ENCODE results near the gene CCNI2.

Gene CCNI2

DNA sequence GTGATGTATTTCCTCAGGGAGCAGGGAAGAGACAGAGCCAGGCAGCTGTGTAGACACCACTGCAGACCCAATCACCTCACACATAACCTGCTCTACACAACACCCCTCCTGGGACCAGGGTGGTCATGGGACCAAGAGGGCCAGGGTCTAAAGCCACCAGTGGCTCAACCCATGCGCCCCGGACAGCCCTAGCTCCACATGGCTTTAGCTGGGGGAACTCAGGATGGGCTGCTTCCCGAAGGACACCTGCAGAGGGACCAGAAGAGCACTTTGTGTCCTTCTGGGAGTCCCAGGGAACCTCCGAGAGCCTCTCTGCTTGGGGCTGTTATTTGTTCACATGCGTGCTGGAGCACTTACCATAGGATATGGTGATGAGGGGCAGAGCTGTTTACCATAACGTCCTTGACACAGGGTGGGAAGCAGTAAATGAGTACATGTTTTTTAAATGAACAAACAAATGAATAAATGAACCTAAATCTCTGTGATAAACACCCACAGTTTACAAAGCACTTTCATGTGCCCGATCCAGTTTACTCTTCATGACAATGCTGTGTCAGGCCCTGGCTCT is 17.5 kb downstream of the CCNI2 start:
- DNase-seq: no peak

DNA sequence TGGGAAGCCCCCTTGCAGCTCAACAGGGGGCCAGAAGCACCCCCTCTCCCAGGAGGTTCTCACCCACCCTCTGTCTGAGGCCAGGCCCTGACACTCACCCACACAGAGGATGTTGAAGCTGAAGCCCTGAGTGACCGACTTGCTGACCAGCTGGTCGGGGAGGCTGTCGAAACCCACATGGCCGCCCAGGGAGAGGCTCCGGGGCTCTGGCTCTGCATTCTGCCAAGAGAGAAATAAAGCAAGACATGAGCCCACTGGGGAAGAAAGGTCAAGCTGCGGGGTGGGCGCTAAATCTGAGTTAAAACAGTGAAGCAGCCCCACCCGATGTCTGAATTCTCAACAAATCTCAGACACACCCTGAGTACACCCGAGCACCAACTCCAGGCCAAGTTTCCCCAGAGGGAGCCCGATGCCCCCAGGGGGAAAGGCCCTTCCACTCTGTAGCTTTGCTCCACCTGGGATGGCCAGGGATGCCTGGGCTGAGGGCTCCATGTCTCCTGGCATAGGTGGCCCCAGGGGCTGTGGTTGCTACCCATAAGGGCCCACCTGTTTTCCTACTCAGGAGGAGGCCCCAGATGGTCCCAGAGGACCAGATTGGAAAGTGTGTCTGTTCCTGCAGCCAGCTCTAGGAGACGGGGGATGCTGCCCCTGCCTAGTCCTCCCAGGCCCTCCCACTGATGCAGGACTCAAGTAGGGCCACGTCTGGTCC is 18.2 kb downstream of the CCNI2 start:
- no peak for DNase-seq

DNA sequence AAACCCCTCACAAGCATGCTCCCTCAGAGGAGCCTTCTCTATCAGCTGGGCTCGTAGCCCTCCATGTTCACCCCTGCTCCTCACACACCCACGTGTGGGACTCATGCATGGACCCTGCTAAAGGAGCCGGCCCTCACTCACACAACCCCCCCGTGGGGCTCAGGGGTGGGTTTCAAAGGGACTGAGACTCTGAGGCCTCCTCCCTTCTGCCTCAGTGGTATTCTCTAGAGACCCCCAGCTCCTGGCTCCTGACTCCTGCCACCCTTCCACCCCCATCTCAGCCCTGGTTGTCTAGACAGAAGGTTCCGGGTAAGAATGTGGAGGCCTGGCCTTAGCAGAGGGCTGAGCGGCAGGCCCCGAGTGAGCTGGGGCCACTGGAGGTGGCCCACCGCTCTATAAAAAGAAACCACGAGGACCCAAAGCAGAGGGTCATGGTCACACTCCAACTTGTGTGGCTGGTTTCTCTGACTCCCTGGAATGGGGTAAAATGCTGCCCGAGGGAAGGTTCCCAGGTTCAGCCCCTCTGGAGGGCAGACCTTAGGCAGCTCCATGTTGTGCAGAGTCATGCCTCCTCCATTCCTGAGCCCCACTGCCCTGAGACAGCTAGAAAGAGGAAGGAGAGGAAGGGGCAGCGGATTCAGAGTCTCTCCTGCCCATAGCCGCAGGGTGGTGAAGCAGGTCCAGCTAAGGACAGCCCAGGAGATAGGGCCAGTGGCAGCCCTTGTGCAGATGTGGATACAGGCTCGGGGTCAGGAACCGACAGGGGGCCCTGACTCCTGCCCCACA is 19.0 kb downstream of the CCNI2 start:
- DNase-seq: no peak

DNA sequence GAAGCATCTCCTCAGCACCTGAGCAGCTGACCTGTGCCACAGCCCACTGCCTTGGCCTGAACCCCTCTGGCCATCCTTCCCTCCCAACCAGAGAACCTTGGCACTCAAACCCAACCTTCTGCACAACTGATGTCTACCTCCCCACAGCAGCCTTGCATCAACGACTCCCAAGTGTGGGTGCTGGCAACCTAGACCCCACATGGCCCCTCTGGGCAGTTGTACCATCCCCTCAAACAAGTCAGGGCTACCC is 19.5 kb downstream of the CCNI2 start:
- no peak for DNase-seq

DNA sequence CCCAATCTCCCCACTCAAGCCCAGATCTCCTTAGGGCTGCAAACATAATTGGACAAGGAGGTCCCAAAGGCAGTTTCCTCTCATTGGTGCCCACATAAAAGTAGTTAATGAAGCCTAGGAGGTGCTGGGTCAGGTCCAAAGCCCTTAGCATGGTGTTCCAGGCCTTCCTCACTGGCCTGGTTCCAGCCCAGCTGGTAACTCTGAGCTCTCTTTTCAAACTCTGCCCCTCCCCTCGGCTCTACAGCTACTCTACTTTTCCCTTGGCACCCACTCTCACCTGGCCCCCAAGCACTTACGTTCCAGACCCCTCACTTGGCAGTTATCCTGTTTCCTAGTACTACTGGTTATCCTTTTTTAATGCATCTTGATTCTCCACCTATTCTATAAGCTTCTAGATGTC is 19.9 kb downstream of the CCNI2 start:
- DNase-seq: peak in 21 of 56 donors; percentile 27 to 70 (median 43)

DNA sequence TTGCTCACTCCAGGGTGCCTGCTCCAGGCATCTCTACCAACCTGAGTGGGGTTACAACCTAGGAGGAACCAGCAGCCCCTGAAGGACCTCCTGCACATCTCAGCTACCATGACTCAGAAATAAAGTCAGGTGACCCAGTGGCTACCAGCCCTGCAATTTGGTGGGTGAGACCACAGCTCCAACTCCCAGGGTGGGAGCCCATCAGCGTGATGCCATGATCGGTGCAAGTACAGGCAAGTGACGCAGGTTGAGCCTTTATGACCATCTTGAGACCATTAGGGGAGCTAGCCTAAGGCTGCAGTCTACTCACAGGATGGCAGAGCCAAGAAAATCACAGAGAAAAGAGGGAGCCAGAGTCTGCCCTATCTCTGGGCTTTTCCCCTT is 21.3 kb downstream of the CCNI2 start:
- DNase-seq: no peak

DNA sequence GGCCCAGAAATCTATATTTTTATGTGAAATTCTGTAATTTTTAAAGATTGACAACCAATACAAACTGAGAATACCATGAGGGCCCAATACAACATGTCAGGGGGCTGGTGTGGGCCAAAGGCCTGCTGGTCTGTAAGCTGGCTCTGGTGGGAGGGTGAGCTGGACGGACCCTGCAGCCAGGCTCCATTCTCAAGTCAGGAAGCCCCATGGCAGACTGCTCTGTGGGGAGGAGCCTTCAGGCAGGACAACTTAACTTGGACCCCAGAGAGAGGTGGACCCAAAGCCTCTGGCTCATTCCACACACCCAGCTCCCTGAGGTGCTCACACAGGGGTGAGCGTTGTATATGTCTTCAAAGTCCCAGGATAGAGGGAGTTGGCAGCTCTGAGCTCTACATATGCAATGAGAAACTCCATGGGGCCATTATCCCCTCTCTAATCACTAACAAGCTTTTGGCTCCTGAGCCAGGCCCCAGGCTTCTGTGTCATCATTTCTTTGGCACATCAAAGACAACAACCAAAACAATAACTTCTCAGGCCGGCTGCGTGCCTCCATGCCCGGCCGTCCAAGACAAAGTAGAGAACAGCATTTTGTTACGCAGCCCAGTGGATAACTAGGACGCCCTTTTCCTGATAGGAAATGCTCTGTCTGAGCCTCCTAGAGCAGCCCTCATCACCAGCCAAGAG is 23.4 kb downstream of the CCNI2 start:
- DNase-seq: peak in 12 of 56 donors; percentile 24 to 60 (median 32)

DNA sequence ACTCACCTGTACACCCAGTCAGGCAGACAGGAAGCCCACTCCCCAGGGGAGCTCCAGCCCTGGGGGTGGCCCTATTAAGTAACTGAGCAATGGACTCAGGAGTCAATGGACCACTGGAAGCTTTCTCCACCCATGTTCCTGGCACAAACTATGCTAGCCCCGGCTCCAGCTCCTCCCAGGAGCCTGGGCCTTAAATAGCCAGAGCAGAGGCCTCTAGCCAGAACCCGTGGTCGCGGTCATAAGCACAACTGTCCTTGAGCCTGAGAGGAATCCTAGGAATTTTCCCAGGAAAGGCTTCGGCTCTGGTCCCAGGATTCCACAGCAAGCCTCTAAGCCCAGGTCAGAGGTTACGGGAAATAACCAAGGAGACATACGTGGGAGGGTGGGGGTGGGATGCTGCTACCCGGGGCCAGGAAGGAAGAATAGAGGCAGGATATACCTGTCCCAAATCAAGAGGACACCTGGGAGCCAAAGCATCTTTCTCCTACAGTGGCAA is 24.3 kb downstream of the CCNI2 start:
- peak in 2 of 56 donors; percentile 21 to 25 for DNase-seq

DNA sequence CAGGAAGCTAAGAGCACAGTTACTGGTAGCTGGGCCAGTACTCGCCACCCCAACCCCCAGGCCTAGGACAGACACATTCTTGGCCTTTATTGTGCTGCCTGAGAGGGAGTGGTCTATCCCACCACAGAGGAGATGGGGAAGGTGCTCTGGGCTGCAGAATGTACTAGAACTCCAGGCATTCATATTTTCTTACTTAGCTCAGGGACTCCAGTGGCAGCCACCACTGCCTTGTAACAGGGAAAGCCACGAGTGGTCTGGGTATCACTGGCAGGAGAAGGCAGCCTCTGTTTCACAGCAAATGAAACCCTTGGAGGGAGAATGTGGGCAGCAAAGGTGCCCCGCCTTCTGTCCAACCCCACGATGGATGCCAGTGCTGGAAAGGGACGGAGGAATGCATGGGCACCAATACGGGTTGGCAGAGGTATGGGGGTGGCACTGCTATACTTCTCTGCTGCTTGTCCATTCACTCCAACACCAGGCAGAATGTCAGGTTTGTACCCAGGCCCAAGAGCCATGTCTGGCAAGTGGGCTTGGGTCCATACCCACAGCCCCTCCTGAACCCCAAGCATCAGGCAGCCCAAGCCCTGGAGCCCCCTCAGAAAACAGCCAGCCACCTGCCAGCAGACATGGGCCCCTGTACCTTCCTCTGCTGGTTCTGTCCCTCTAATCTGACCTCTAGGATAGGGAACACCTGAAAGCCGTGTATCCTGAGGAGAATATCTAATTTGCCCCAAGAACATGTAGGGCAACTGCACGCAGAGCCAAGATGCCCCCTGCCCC is 25.3 kb downstream of the CCNI2 start:
- peak in 4 of 56 donors; percentile 20 to 33 (median 30) for DNase-seq

DNA sequence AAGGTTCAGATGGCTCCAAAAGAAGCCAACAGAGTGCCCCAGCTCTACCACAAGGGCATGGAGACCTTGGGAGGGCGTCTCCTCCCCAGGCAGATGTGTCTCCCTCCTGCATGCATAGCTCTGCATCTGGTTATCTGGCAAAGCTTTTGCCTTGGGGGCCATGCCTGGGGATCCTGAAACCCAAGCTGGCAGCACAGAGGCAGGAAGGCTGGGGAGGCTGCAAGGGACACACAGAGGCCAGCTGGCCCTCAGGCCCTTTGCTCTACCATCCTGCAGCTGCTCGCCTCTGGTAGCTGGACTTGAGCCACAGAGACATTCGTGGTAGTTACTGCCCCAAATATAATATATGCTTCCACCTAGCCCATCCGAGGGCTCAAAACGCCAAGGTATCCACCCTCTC is 25.9 kb downstream of the CCNI2 start:
- peak in 8 of 56 donors; percentile 24 to 47 (median 32) for DNase-seq

DNA sequence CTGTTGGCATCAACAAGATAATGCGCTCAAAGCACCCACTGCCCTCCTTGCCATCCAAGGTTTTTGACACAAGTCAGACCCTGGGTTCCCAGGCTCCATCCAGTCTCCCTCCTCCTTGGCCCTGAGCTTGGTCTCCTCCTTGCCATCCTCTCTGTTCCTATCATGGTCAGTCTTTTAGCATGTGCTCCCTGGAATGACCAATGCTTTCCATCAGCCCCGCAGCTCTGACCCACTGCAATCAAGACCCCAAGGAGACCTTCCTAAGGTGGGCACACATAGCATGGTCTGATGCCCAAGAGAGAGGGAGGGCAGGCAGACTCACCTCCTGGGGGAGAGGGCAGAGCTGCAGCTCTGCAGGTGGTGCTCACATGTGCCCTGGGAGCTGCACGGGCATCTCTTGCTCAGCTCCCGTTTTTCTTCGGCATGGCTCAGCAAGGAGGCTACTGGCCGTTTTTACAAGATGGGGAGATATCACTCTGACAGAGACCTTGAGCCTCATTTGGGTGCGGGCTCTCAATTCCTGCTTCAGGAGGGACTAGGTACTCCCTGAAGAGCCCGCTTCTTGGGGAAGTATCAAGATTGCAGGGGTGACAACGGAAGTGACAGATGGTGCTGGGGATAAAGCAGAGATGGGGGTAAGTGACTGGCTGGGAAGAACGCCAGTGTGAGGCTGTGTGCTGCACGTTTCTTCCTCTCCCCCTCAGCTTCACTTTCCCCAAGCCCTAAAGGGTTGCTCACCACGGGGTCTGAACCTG is 26.6 kb downstream of the CCNI2 start:
- DNase-seq: peak in 2 of 56 donors; percentile 41 to 47

DNA sequence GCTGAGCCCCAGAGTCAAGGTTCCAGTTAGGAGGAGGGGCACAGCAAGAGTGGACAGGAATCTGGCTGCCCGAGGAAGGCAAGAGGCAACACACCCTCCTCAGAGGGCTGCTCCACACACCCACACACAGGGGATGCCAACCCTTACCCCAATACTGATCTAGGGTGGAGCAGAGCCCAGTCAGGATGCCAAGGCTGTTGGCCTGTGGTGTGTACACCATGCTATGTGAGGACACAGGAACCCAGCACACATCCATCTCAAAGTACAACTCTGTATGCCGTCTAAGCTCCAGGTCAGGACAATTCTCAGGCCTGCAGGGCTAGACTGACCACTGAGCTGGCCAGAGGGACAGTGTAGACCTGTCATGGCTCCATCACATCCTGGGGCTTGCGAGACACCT is 27.2 kb downstream of the CCNI2 start:
- no peak for DNase-seq

DNA sequence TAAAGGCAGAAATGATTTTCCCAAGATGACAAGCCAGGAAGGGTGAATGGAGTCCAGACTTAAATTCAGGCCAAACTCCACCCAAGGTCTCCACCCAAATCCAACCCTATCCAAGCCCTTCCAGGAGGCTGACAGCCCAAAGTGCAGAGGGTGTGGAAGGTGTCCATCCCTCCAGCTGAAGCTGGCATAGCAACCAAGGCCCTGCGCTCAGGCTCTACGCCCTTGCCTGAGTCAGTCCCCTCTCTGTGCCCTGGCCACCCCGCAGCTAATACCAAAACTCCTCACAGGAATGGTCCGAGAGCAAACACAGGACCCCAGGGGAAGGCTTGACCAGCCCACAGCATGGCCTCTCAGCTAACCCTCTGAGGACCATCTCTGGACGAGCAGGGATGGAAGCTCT is 27.7 kb downstream of the CCNI2 start:
- no peak for DNase-seq

DNA sequence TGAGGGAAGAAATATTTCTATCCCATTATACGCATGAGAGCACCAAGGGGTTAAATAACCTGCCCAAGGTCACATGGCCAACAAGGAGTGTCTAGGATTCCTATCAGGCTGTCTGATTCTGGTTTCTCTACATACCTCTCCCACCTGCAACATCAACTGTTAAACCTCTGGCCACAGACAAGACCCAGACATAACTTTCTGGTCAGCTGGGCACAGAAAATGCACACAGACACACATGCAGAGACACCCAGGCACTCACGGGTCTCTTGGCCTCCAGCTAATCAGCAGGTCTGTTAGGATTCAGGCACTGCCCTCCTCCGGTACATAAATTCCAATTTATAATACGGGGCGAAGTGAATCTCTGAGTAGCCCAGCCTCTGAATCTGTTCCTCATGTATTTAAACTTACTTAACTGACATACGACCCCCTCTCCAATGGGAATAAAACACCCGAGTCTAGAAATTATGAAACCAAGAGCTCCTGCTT is 28.3 kb downstream of the CCNI2 start:
- peak in 3 of 56 donors; percentile 20 to 38 (median 35) for DNase-seq

DNA sequence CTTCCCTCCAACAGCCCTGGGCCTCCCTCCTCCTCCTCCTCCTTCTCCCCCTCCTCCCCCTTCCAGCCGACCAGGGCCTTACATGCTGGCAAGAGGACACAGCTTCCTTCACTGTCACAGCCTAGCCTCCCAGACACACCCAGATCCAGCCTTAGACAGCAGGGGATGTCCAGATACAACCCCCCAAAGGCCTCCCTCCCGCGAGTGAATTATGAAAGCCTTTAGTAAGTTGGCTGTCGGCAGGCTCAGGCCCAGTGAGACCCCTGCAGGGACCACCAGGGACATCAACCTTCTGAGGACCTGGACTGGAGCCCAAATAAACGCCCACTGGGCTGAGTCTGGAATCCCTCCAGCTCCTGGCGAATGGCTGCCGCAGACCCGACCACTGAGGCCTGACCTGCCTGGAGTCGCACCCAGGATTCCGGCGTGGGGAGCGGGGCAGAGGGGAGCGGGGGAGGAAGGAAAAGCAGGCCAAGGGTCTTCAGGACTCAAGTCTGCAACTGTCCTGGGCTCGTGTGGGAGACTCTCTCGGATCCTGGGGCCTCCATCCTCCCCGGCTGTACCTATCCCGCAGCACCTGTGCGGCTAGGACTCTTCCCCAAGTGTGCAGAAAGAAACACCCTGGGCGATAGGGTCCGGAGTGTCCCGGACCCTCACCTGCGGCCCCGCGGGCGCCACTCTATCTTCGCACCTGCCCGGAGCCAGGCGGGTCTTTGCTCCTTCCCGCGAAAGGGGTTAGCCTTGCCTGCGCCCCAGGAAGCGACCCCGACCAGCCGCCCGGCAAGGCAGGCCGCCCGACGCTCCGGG is 29.1 kb downstream of the CCNI2 start:
- DNase-seq: peak in 43 of 56 donors; percentile 21 to 80 (median 59)

DNA sequence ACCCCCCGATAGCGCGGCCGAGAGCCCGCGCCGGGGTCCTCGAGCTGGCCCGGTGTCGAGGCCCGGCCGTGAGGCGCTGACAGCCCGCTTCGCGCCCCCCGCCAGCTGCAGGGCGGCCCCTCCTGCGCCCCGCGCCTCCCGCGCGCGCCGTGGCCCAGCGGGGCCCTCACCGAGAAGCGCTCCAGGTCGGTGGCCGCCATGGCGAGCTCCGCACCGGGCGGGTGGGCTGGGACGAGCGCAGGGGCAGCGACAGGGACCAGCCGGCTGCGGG is 29.6 kb downstream of the CCNI2 start:
- DNase-seq: no peak

DNA sequence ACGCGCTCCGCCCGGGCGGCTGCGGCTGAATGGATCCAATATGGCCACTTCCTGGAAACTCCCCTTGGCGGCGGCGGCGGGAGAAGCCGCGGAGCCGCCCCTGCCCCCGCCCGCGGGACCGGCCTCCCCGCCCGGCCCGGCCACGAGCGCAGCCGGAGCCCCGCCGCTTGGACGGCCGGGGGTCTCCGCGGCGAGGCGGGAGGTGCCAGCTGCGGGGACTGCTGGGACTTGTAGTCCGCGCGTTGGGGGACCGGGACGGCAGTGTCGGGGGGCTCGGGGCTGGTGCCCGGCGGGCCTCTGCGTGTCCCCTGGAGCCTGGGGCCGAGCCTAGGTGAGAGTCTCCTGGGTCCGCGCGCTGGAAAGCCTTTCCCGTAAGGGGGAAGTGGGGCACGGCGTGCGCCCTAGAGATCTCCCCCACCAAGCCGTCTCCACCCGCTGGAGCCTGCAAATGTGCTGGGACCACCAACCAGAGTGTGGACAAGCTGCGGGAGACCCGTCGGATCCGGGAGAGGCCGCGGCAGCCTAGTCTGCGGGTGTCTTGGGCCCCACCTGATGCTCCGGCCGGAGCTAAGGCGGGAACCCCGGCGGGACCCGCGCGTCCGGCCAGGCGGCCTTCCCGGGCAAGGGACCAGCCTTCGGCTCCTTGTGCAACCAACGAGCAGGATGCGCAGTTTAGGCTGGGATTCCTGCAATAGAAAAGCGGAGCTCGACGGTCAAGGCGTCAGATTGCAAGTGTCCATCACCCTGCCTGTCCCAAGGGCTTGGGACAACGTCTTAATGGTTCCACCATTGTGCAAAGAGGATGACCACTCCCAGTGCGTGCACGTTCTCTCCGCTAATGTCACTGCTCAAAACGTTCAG is 30.2 kb downstream of the CCNI2 start, which contains the start of gene SEPTIN8:
TSS of gene SEPTIN8 (minus strand) at position 31 of the 861 bp plus-strand sequence. CDS start 102 bp downstream, outside the sequence.
- DNase-seq: peak in 44 of 56 donors; percentile 41 to 79 (median 62)

DNA sequence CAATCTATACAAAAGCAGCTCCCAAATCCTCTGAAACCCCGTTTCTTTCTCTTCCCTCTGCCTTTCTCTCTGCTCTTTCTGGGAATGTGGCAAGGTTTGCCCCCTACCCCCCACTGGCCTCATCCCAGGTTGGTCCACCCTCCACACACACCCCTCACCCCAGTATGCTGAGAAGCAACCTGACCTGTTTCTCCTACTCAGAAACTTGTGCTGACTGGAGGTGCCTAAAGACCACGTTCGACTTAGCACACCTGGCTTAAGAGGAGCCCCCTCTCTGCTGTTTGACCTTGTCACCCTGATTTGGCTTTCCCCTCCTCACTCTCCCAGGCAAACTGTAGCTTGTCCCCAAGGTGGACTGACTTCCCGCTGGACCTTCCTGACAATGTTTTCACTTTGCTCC is 30.9 kb downstream of the CCNI2 start:
- DNase-seq: peak in 2 of 56 donors; percentile 53 to 55

All from nucleus accumbens (tissue), 56 donors.